Occipital lobe (tissue), 2 donors: ENCODE data around the gene CAMK1D. TPM values are rescaled to one million over a fixed set of nuclear protein-coding genes. Genes with fewer than 3 reads are reported as not detected.

ENCODE experiments used
- DNase-seq: peaks from one replicate; lab custom pipeline; 2025; lab: John Stamatoyannopoulos, UW
- total RNA-seq: library from RNA; depleted of rRNA; stranded (reverse); fragments of >200 nt; gene quantifications from one replicate; pipeline ENCODE4 v1.2.3, GENCODE V29; 2014

The CAMK1D gene
- total RNA-seq, 1 donor from 2014 or later = 18.9 TPM

DNA sequence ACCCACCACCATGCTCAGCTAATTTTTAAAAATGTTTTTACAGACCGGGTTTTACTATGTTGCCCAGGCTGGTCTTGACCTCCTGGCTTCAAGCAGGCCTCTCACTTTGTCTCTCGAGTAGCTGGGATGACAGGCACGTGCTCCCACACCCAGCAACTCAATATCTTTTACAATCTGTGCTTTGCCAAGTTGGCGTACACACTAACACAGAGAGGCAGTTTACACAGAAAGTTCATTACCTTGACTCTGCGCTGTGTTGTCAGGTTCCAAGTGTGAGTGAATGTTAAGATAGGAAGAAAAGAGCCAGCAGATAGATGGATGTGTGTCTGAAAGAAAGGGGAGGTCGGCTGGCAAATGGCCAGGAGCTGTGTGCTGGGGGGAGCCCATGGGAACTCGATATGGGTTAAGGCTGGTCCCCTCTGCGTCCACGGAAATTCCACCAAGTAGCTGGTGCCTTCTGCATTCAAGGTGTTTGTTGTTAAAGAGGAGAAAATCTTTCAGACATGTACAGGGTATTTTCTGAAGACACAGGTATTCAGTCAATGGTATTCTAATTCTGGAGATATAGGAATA is 299.8 kb downstream of the CAMK1D start:
- DNase-seq = no peak

DNA sequence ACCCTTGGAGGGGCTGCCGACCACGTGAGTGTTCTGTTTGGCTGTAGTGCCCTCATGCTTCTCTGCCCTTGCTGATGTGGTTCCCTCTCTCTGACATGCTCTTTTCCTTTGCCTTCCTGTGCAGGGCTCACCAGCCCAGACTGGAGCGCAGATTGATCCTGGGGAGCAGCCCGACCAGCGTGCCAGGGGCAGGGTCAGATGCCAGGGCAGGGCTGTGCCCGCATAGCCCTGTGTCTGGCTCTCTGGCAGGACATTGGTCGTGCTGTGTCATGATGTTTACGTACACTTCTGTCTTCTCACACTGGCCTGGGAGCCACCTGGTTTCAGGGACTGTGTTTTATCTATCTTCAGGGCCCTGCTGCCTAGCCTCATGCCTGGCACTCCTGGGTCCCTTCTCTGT is 300.8 kb downstream of the CAMK1D start:
- no peak for DNase-seq

DNA sequence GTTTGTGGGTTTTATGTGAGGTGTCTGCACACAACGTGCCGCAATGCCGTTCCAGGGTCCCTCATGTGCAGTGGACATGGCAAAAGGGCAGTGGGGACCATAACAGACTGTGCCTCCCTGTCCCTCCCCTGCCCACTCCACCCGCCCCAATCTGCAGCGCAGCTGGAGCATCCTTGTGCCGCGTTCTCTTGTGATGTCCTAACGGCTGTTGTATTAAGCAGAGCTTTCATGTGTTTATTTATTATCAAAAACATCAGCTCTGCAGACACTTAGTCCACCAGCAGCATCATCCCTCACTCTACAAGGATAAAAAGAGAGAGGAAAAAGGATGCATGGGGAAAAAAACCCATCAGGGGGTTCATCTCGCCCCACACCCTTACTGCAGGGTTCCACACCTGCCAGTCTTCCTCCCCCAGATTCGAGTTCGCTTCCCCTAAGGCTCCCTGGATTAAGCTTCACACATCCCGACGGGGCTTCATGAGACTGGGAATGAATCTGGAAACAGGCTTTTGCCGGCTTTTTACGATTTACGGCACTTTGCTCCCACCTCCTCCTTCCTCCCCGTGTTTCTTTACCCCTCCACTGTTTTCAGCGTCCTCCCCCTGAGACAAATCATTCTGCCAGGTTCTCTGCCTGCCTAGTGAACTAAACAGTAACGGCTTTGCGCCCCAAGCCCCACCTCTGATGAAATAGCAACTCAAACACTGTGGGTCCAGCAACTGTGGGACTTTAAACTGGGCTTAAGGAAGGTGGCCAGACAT is 301.4 kb downstream of the CAMK1D start:
- no peak for DNase-seq

DNA sequence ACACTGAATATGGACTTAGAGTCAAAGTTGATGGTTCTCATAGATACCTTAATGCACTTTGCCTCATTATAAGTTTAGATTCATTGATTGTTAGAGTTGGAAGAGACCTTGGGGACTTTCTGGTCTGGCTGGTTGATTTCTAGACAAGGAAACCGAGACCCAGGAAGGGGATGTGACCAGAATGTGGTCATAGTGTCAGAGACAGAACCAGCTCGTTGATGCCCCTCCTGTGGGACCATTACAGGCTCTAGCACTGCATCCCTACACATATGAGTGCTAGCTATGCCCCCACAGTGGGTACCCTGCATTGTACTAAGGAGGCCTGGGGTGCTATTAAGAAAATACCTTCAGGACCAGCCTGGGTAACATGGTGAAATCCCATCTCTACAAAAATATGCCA is 306.6 kb downstream of the CAMK1D start:
- DNase-seq = no peak

DNA sequence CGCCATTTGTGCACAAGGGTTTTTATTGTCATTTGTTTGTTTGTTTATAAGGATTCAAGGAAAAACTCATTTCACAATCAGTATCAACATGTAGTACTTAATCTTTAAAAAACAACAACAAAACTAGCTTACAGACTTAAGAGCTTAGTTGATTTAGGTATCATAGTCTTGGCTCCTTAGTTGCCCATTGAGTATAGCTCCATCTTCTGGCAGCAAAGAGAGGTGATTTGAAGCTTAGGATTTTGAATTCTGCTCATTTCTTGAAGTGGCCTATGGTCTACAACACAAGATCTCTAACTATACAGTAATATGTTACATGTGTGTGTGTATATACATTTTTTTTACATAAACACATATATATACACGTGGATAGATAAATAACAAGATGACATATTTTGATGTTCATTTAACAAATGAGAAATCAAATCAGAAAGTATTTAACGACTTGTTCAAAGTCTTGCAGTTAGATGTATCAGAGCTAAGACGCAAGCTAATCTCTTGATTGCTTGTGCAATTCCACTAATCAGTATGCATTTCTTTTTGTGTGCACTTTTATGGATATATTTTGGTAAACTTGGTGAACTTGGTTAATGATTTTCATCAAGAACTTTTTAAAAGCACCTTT is 307.3 kb downstream of the CAMK1D start:
- DNase-seq = no peak

DNA sequence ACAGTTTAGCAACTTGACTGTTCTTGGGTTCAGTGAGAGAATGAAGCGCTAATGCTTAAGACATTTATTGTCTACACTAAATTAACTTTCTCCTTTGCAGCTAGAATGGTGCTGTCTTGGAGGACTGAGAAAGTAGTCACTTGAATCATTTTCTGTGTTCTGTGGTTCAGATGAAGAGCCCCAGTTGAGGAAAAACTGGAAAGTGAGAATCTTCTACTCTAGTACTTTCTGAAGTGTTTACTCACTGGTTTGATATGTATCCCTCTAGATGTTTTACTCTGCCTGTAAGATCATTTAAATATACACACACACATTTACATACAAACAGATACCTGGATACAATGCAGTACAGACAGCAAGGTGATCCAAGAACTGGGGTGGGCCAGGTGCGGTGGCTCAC is 308.1 kb downstream of the CAMK1D start:
- DNase-seq = no peak

DNA sequence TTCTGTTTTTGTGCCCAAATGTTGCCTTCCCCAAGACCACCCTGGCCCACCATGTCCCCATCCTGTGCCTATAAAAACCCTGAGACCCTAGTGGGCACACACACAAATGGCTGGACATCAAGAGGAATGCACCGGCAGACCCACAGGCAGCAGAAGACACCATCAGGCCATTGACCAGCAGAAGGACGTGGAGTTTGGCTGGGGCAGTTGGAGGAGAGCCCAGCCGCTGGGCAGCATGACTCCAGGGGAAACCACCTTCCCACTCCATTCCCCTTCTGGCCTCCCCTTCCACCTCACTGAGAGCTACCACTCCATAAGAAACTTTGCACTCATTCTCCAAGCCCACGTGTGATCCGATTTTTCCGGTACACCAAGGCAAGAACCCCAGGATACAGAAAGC is 309.2 kb downstream of the CAMK1D start:
- DNase-seq = no peak

DNA sequence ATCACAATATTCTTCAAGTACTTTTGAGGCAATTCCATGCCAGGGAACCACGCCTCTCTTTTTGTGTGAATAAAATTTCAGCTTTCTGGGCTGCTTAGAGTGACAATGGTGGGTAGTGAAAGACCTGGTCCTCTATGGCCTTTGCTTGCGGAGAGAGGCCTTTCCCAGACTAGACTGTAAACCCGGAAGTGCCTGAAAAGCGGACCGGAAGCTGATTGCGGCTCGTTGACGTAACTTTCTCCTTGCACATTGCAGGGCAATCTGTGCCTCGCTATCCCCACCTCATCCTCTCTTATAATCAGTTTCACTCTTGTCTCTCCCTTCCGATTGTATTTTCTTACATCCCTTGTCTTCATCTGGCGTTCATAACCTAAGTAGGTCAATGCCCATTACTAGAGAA is 310.4 kb downstream of the CAMK1D start:
- DNase-seq = no peak

DNA sequence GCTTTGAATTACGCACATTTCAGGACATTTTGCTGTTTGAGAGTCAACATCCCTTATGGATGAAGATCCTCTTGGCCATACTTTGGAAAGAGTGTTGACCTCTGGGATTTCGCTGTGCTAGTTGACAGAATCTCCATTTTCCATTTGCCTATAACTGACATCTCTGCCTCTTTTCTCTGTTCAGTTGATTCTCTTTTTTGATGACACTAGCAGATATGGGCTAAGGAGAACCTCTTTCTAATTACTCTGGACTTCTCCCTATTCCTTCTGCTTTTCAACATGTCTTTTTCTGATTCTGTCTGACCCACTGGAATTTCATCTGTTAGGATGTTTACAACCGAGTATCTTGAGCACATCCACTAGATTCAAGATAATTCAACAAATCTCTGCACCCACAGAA is 311.5 kb downstream of the CAMK1D start:
- DNase-seq = no peak

DNA sequence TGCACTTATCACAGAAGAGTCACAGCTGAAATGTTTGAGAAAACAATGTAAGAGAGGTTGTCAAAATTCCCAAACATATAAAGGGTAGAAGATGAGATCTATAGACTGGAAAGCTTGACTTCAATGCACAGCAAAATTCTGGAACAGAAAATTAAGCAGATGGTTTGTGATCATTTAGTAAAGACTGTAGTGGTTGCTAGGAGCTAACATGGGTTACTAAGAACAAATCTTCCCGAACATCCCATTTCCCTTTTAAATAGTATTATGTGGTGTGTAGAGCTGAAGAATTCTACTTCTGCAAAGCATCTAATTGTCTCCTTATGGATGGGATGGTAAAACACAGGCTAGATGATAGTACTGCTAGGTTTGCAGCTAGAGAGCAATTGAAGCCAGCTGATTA is 312.3 kb downstream of the CAMK1D start:
- DNase-seq = no peak

DNA sequence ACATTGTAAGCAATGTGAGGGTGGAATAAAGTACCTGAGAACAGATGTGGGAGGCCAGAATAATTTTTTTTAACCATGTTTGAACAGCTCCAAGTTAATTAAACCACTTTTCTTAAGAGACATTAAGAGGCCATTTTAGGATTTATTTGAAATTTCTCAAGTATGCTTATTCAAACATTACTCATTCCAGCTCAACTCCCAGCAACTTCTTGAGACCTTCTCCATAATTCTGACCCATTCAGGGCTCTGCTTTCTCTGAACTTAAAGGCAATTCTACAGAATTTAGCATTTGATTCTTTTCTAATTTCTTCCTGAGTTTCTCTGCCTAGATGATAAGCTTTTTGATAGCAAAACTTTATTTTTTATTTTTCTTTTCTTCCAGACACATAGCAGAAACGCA is 314.5 kb downstream of the CAMK1D start:
- DNase-seq = no peak

DNA sequence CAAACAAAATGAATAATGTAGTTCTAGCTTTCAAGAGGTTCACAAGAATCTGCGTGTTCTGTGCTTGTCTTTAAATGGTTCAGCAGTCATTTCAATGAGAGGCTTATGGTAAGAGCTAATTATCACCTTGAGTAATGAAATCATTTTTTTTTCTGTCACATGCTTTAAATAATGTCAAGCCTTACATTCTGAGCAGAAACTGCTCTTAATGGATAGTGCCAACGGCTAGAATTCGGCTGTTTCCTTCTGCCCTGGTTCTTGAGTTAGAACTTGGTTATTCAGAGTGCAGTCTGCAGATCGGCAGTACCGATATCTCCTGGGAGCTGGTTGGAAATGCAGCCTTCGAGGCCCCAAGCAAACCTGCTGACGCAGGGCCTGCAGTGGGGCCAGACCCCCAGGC is 316.2 kb downstream of the CAMK1D start:
- DNase-seq = no peak

DNA sequence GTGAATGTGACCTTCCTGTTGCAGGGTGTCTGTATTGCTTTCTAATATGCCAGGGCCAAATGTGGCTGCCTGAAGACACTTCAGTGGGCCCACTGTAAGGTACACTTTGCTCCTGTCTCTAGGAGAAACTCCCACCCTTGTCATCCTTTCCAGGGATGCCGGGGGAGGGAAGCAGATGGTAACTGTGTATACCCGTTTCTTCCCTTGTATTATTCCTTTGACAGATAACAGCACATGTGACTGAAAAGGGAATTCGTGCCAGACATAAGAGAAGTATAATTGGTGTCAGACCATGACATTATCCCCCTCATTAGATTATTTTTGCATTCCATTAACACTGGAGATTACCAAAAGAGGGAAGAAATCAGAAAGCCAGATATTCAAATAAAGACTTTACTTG is 317.7 kb downstream of the CAMK1D start:
- no peak for DNase-seq

DNA sequence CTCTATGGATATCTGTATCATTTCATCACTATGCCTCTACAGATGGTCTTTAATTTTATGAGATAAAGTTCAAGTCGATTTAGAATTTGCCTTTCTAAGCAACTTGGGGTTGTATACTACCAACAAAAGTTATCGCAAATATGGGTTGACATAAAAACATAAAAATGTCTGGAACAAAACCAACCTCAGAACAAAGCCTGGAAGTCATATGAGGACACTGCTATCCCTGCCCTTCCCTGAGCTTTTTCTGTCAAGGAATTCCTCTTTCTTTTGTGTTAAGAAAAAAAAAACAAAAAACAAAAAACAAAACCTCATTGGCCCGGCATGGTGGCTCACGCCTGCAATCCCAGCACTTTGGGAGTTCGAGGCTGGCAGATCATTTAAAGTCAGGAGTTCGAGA is 319.3 kb downstream of the CAMK1D start:
- no peak for DNase-seq

DNA sequence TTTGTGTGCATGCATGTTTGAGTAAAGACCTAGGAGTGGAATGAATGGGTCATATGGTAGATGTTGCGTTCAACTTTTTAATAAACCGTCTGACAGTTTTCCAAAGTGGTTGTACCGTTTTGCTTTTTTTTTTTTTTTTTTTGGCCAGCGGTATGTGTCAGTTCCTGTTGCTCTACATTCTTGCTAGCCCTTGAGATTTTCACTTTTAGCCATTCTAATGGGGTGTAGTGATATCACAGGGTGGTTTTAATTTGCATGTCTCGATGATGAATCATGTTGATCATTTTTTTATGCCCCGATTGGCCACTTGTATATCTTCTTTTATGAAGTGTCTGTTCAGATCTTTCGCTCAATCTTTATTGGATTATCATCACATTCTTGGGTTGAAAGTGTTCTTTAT is 320.7 kb downstream of the CAMK1D start:
- no peak for DNase-seq

DNA sequence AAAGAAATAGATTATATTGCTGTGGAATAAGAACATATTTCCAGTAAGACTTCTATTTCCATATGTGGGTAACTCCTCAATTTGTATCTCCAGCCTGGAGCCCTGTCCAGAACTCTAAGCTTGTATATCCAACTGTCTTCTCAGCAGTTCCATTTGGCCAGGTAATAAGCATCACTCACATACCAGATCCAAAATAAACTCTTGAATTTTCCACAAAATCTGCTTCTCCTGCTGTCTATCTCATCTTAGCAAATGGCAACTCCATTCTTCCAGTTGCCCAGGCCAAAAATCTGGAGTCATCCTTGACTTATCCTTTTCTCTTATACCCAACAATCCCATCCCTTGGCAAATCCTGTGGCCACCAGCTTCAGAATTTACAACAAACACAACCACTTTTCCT is 325.8 kb downstream of the CAMK1D start:
- no peak for DNase-seq

DNA sequence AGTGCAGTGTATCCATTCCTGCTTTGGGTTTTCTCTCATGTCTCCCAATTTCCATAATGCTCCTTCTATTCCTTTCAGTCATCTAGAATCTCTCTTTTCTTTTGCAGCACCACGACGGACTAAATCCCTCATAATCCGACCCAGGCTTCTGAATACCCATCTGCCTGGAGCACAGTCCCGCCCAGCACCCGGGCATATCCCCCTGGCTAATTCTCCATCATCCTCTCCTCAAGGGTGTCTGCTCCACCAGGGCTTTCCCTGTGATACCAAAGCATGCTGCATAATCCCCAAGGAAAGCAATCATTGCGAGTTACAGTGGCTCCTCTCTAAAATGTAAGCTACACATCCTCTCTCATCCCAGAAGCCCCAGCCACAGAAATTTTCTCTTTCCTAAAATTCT is 330.3 kb downstream of the CAMK1D start:
- DNase-seq = no peak

DNA sequence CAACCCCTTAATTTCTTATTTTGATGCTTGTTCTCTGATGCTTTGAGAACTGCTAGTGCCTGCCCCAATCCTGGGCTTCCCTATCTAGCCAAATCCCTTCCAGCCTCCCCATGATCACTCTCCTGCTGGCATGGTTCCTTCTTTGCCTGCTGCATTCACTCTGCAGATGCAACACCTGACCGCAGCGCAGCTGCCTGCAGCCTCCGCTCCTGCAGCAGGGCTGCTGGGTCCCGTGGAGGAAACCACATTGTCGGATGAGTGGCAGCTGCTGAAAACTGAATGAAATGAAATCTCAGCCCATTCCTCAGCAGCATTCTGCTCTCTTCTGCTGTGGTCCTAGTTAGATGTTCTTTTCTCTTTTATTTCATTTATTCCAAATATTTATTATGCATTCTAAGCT is 331.9 kb downstream of the CAMK1D start:
- DNase-seq = peak; percentile 21

DNA sequence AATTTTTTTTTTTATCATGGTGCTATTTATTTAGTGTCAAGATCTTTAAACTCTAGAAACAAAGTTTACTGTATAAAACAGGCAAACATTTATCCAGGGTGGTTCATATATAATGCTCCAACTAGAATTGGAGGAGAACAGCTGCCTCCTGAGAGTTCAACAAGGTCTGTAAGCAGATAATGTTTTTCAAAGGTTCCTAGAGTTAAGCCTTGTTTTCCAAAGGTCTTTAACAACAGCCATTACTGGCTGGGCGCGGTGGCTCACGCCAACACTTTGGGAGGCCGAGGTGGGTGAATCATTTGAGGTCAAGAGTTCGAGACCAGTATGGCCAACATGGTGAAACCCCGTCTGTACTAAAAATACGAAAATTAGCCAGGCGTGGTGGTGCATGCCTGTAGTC is 335.4 kb downstream of the CAMK1D start:
- no peak for DNase-seq

DNA sequence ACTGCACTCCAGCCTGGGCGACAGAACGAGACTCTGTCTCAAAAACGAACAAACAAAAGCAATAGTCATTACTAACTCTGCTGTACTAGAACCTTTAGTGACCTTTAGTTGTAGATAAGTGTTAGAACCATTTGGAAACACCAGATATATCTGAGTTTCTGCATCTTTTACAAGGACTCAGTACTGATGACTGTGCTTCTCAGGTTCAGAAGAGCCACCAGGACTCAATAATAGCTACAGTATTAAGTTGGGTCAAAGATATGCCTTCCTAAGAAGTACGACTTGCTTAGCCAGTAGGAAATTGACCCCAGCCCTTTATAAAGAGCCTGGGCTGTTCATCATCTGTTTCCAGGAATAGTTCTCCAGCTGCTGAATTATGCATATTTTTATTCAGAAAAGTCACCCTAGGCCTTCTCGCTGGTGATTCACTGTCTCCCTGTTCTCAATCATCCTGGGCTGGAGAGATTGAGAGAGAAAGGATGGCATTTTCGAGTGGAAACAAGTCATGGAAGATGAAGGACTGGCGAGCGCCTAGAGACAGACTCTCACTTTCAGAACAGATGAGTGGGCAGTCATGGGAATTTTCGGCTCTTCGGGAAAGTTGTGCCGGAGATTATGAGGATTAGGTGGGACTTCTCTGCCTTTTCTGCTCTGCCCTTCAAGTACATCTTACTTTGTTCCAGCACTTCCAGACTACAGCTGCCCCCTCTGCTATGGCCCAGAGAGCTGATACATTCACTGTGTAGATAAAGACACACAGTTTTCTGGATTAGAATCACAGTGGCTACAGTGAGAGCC is 336.1 kb downstream of the CAMK1D start:
- DNase-seq = no peak

DNA sequence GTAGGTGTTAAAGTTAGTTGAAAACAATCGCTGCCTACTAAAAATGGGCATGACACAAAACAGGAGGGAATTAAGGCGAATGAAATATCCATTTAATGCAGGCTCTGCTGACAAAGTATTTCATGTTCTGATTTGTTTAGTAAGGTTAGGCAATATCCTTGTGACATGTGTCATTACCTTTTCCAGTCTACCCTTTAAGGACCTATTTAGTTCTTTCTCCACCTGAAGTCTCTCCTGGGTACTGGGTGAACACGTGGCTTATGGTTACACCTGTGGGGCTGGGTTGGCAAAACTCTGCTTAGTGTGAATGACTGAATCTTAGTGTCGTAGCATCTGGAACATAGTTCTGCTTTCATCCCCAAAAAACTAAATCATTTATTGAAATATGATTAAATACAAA is 338.6 kb downstream of the CAMK1D start:
- no peak for DNase-seq

DNA sequence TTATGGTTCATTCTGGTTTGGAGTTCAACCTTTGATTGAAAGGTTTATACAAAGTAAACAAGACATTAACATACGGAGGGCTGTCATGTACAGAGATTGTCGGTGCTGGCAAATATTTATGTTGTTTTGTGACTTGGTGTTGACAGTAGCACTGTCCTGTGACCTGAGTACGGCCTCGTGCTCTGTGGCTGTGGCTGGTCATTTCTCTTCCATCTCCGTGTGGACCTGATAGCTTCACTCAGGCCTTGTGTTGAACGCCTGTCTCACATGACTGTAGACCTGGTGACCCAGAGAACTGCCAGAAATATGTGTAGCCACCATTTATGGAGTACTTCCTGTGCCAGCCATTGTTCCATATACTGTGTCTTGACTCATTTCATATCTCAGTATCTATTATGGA is 340.5 kb downstream of the CAMK1D start:
- DNase-seq = no peak
